PC-9 (cell line): ENCODE results near the gene HAX1.

Source experiments
- EZH2 ChIP-seq: fragments of 200-600 bp; sonication (generic); IDR thresholded peaks from 2 replicates; pipeline ENCODE4 v1.8.0; 2017; ENCODE audit warnings: antibody characterized with exemption, low read depth
- TF ChIP-seq, protein P1 (sequence below): fragments of 200-600 bp; sonication (generic); conservative IDR thresholded peaks from 2 replicates; pipeline ENCODE4 v1.6.1; 2017; ENCODE audit warnings: mixed run types, antibody characterized with exemption, mild to moderate bottlenecking, moderate library complexity

- TF ChIP-seq, protein P1, sequence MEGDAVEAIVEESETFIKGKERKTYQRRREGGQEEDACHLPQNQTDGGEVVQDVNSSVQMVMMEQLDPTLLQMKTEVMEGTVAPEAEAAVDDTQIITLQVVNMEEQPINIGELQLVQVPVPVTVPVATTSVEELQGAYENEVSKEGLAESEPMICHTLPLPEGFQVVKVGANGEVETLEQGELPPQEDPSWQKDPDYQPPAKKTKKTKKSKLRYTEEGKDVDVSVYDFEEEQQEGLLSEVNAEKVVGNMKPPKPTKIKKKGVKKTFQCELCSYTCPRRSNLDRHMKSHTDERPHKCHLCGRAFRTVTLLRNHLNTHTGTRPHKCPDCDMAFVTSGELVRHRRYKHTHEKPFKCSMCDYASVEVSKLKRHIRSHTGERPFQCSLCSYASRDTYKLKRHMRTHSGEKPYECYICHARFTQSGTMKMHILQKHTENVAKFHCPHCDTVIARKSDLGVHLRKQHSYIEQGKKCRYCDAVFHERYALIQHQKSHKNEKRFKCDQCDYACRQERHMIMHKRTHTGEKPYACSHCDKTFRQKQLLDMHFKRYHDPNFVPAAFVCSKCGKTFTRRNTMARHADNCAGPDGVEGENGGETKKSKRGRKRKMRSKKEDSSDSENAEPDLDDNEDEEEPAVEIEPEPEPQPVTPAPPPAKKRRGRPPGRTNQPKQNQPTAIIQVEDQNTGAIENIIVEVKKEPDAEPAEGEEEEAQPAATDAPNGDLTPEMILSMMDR: no peak
- no peak for TF ChIP-seq EZH2
These were observed 8.7 kb upstream of the HAX1 start for GRCh38 chr1:154263465-154264332.
